MCF 10A (cell line): ENCODE data around the gene PDE8B. TPM values are rescaled to one million over a fixed set of nuclear protein-coding genes. Genes with fewer than 3 reads are reported as not detected.

Experiments used
- BruUV-seq: library from RNA; stranded (reverse); fragments of 400-500 nt; replicated peaks from 2 replicates; lab custom pipeline; 2021; lab: Mats Ljungman, UMichigan
- CTCF ChIA-PET: fragments of 300-600 bp; sonication (Branson Sonifier 250); formaldehyde crosslinking; extraction: SDS; loops from one replicate; lab custom pipeline; 2021; ENCODE audit warnings: antibody characterized with exemption, inconsistent platforms; lab: Yijun Ruan, JAX
- POLR2A ChIA-PET: fragments of 300-600, 350-650 bp; sonication (Branson Sonifier 250); formaldehyde crosslinking; extraction: SDS; loops from one replicate; lab custom pipeline; 2020; ENCODE audit warnings: antibody characterized with exemption, inconsistent platforms; lab: Yijun Ruan, JAX
- DNase-seq: peaks from one replicate; pipeline ENCODE4 v3.0.0-alpha.2; 2018; ENCODE audit not compliant: unreplicated experiment
- H3K27ac Mint-ChIP-seq: one replicate; pipeline ENCODE4 v1.8.0; 2022; ENCODE audit warnings: mild to moderate bottlenecking, low read depth, mixed read lengths; ENCODE audit not compliant: unreplicated experiment
- H3K27me3 Mint-ChIP-seq: one replicate; pipeline ENCODE4 v1.8.0; 2022; ENCODE audit warnings: mixed read lengths; ENCODE audit not compliant: insufficient read depth, unreplicated experiment
- H3K36me3 Mint-ChIP-seq: one replicate; pipeline ENCODE4 v1.8.0; 2022; ENCODE audit warnings: mild to moderate bottlenecking, moderate library complexity, mixed read lengths; ENCODE audit not compliant: insufficient read depth, unreplicated experiment
- H3K4me1 Mint-ChIP-seq: one replicate; pipeline ENCODE4 v1.8.0; 2022; ENCODE audit warnings: mixed read lengths; ENCODE audit not compliant: insufficient read depth, unreplicated experiment
- H3K4me3 Mint-ChIP-seq: one replicate; pipeline ENCODE4 v1.8.0; 2022; ENCODE audit warnings: mild to moderate bottlenecking, moderate library complexity, mixed read lengths; ENCODE audit not compliant: unreplicated experiment
- H3K9me3 Mint-ChIP-seq: one replicate; pipeline ENCODE4 v1.8.0; 2022; ENCODE audit warnings: mixed read lengths; ENCODE audit not compliant: unreplicated experiment
- intact Hi-C: fragments of 100-400 bp; cut with micrococcal nuclease; formaldehyde crosslinking; loops from 2 replicates; pipeline ENCODE4 v1.14.1; 2022
- total RNA-seq: library from RNA; stranded (reverse); gene quantifications from 2 replicates; pipeline ENCODE4 v1.2.3, GENCODE V29; 2022
- TF ChIP-seq, protein P1 (sequence below): fragments of 200-600 bp; IDR thresholded peaks from one replicate; pipeline ENCODE4 v1.8.0; 2022; ENCODE audit warnings: antibody characterized with exemption, mild to moderate bottlenecking; ENCODE audit not compliant: unreplicated experiment

PDE8B gene
- total RNA-seq, 1 experiment from 2014 or later, result not detected

DNA sequence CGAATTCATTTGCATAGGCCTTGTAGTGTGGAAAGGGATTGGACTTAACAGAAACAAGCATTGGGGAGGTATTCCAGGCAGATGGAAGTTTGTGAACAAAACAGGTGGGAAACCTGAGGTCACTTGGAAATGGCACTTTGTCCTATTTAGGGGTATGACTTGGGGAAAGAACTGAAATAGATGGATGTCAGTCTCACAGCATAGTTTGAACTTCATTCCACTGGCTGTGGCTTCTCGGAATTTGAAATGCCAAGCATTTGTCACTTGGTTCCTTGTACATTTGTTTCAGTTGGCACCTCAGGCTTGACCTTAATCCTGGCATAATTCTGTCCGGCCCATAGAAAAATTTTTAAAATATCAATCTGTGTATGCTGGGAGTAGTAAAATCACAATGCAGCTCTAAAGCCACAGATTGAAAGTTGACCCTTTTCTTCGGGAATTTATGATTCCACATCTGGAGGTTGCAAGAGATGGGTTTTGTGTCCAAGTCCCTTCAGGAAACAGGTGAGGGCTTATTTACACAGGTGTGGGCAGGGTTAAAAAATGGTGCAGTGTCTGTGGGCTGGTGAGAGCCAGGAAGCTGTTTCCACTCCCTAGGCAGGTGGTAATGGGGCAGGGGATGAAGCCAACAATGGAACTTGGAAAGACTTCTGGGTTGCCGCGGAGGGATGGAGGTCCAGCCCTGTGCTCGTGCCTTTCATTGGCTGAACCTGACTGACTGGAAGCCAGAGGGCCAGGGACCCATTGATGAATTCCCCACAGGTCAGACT, 39.2 kb upstream of the PDE8B start:
- no TSS peak for BruUV-seq
- POLR2A ChIA-PET, result no interaction called here
- TF ChIP-seq, protein P1, sequence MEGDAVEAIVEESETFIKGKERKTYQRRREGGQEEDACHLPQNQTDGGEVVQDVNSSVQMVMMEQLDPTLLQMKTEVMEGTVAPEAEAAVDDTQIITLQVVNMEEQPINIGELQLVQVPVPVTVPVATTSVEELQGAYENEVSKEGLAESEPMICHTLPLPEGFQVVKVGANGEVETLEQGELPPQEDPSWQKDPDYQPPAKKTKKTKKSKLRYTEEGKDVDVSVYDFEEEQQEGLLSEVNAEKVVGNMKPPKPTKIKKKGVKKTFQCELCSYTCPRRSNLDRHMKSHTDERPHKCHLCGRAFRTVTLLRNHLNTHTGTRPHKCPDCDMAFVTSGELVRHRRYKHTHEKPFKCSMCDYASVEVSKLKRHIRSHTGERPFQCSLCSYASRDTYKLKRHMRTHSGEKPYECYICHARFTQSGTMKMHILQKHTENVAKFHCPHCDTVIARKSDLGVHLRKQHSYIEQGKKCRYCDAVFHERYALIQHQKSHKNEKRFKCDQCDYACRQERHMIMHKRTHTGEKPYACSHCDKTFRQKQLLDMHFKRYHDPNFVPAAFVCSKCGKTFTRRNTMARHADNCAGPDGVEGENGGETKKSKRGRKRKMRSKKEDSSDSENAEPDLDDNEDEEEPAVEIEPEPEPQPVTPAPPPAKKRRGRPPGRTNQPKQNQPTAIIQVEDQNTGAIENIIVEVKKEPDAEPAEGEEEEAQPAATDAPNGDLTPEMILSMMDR, result no peak
- Mint-ChIP-seq H3K4me1 (peaks cover 13% of the 10 kb centered on the region), H3K27me3 (no peaks in the 10 kb centered on the region), H3K9me3 (no peaks in the 10 kb centered on the region), H3K27ac (no peak overlapping the region), H3K36me3 (no peaks in the 10 kb centered on the region), H3K4me3 (no peak overlapping the region)
- CTCF ChIA-PET, result interaction anchor here (2.1 kb wide), 1 partner anchor 27 kb away, joined by 11 read pairs; no protein-coding TSS in a partner anchor
- DNase-seq, result no peak
- intact Hi-C loops, result no loop called here

- BruUV-seq, result no TSS peak
- intact Hi-C loops, result no loop called here
- TF ChIP-seq, protein P1, result no peak
- CTCF ChIA-PET, result no interaction called here
- DNase-seq, result no peak
- Mint-ChIP-seq H3K36me3 (no peaks in the 10 kb centered on the region), H3K4me1 (peaks cover 13% of the 10 kb centered on the region), H3K9me3 (no peaks in the 10 kb centered on the region), H3K27ac (no peak overlapping the region), H3K27me3 (no peaks in the 10 kb centered on the region), H3K4me3 (no peak overlapping the region)
- POLR2A ChIA-PET, result no interaction called here
These were observed 37.7 kb upstream of the PDE8B start for GRCh38 chr5:77172713-77173328.

DNA sequence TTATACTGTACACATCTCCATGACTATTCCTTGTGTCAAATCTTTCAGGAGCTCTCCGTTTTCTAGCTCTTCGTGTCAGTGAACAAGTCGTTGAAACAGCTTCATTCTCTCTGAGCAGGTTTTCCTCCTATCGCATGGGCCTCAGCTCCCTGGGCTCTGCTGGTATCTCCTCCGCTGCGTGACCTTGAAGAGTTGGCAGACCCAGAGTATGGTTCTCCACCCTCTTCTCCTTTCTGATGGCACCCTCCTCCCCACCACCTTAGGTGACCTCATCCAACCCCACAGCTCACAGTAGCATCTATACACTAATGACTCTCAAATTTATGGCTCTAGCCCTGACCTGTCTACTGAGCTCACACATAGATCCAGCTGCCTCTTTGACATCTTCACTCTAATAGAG, 36.0 kb upstream of the PDE8B start:
- no peaks in the 10 kb centered on the region for H3K4me1 Mint-ChIP-seq
- intact Hi-C loops, result no loop called here
- TF ChIP-seq, protein P1, result no peak
- BruUV-seq, result no TSS peak
- ChIA-PET CTCF (interaction anchor here (0.6 to 1.0 kb wide), 3 partner anchors 9 to 45 kb away, joined by 3 to 6 read pairs (median 4); no protein-coding TSS in a partner anchor), POLR2A (interaction anchor here (0.6 to 1.2 kb wide), 2 partner anchors 11 to 367 kb away, joined by 3 to 4 read pairs; no protein-coding TSS in a partner anchor)
- no peak overlapping the region for H3K27ac Mint-ChIP-seq
- no peaks in the 10 kb centered on the region for H3K27me3 Mint-ChIP-seq
- H3K9me3 Mint-ChIP-seq, result no peaks in the 10 kb centered on the region
- no peaks in the 10 kb centered on the region for H3K36me3 Mint-ChIP-seq
- no peak for DNase-seq
- no peak overlapping the region for H3K4me3 Mint-ChIP-seq

DNA sequence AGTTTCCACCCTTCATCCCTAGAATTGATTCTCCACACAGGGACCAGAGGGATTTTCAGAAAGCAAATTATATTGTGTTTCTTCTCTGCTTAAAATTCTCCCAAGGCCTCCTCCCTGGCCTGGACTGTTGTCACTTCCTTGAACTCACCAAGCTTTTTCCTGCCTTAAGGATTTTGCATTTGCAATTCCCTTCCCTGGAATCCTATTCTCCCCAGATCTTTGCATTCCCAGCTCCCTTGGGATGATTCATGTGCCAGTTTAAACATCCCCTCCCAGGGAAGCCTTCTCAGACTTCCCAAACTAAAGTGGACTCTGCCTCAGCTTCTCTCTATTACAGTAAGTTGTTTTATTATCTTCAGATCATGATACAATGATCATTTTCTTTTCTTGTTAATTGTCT, 35.2 kb upstream of the PDE8B start:
- TF ChIP-seq, protein P1, result no peak
- no peak overlapping the region for H3K27ac Mint-ChIP-seq
- no peaks in the 10 kb centered on the region for H3K27me3 Mint-ChIP-seq
- H3K4me1 Mint-ChIP-seq, result no peaks in the 10 kb centered on the region
- POLR2A ChIA-PET, result interaction anchor here (1.2 kb wide), 1 partner anchor 11 kb away, joined by 3 read pairs; no protein-coding TSS in a partner anchor
- BruUV-seq, result no TSS peak
- no peak for DNase-seq
- intact Hi-C loops, result no loop called here
- H3K4me3 Mint-ChIP-seq, result no peak overlapping the region
- CTCF ChIA-PET, result interaction anchor here (0.6 to 1.0 kb wide), 3 partner anchors 20 to 104 kb away, joined by 3 to 4 read pairs (median 3); no protein-coding TSS in a partner anchor
- H3K9me3 Mint-ChIP-seq, result no peaks in the 10 kb centered on the region
- H3K36me3 Mint-ChIP-seq, result no peaks in the 10 kb centered on the region
